ENCODE results near the gene LEAP2.

DNA sequence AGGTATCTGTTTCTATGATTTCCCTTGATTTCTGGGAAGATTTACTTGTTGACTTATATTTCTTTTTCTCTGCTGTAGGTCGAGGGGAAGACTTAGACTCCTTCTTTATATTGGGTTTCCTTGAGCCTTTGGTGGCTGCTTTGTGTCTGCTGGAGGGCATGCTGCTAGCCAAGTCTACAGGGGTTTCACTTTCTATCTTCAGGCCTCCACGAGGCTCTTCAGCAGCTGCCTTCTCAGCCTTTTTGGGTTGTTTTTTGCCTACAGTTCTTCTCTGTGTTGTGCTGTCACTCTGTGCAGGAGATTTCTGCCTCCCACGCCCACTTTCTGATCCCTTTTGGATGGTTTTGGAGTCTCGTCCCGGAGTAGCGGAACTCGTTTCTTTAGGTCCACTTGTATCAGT, 23.2 kb downstream of the LEAP2 start:
- TF ChIP-seq, protein P1, sequence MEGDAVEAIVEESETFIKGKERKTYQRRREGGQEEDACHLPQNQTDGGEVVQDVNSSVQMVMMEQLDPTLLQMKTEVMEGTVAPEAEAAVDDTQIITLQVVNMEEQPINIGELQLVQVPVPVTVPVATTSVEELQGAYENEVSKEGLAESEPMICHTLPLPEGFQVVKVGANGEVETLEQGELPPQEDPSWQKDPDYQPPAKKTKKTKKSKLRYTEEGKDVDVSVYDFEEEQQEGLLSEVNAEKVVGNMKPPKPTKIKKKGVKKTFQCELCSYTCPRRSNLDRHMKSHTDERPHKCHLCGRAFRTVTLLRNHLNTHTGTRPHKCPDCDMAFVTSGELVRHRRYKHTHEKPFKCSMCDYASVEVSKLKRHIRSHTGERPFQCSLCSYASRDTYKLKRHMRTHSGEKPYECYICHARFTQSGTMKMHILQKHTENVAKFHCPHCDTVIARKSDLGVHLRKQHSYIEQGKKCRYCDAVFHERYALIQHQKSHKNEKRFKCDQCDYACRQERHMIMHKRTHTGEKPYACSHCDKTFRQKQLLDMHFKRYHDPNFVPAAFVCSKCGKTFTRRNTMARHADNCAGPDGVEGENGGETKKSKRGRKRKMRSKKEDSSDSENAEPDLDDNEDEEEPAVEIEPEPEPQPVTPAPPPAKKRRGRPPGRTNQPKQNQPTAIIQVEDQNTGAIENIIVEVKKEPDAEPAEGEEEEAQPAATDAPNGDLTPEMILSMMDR (conservative IDR thresholded peaks at IDR 0.05 in 1 of 2, IDR thresholded peaks at IDR 0.05 in 1 of 2; ENCODE audit: low read depth in 1 of 2, low read length in 2 of 2), result no peak
- no peak for TF ChIP-seq EZH2 (IDR thresholded peaks at IDR 0.05; ENCODE audit: low read length, missing control alignments)
